Fibroblast of lung (primary cell): ENCODE measurements around the gene SPARC. TPM values are rescaled to one million over a fixed set of nuclear protein-coding genes. Genes with fewer than 3 reads are reported as not detected.

ENCODE experiments used
- DNase-seq, 2 donors: peaks; one replicate each; pipeline versions ENCODE4 v3.0.0 to v3.0.0-alpha.2; 2010; ENCODE audit warnings: low read depth in 2 of 2
- H2AFZ ChIP-seq: 2 replicates; pipeline ENCODE4 v1.5.1; 2012; ENCODE audit warnings: low read length, control low read depth, inconsistent platforms
- H3K27ac ChIP-seq: 2 replicates; pipeline ENCODE4 v1.5.1; 2011; ENCODE audit warnings: low read length, control low read depth; ENCODE audit not compliant: insufficient read depth
- H3K27me3 ChIP-seq: 2 replicates; pipeline ENCODE4 v1.5.1; 2011; ENCODE audit warnings: mild to moderate bottlenecking, low read length; ENCODE audit not compliant: control insufficient read depth, insufficient read depth
- H3K36me3 ChIP-seq: 2 replicates; pipeline ENCODE4 v1.5.1; 2011; ENCODE audit warnings: low read length; ENCODE audit not compliant: control insufficient read depth, insufficient read depth
- H3K4me1 ChIP-seq: 2 replicates; pipeline ENCODE4 v1.5.1; 2011; ENCODE audit warnings: low read length; ENCODE audit not compliant: control insufficient read depth, insufficient read depth; ENCODE audit errors: extremely low read depth
- H3K4me2 ChIP-seq: 2 replicates; pipeline ENCODE4 v1.5.1; 2011; ENCODE audit warnings: low read length, control low read depth; ENCODE audit not compliant: insufficient read depth; ENCODE audit errors: extremely low read depth
- H3K4me3 ChIP-seq, 4 experiments: fragments of 200-600 bp in 1 of 4; sonication (generic) in 1 of 4; replicated peaks in 1 of 4; 2 replicates each; pipeline ENCODE4 v1.5.1; 2011 to 2016; ENCODE audit warnings: low read length in 4 of 4, low read depth in 3 of 4, mild to moderate bottlenecking in 3 of 4, control low read depth in 2 of 4, inconsistent platforms in 1 of 4, mixed read lengths in 1 of 4; ENCODE audit not compliant: insufficient read depth in 1 of 4; ENCODE audit errors: control extremely low read depth in 1 of 4
- H3K79me2 ChIP-seq: 2 replicates; pipeline ENCODE4 v1.5.1; 2012; ENCODE audit warnings: mild to moderate bottlenecking, low read length, inconsistent platforms; ENCODE audit not compliant: control insufficient read depth, insufficient read depth
- H3K9ac ChIP-seq: 2 replicates; pipeline ENCODE4 v1.5.1; 2011; ENCODE audit warnings: mild to moderate bottlenecking, low read length, control low read depth; ENCODE audit not compliant: insufficient read depth
- H3K9me3 ChIP-seq: 2 replicates; pipeline ENCODE4 v1.5.1; 2012; ENCODE audit warnings: low read depth, low read length; ENCODE audit not compliant: control insufficient read depth, insufficient read depth
- H4K20me1 ChIP-seq: 2 replicates; pipeline ENCODE4 v1.5.1; 2011; ENCODE audit warnings: low read length; ENCODE audit not compliant: control insufficient read depth, insufficient read depth; ENCODE audit errors: extremely low read depth
- EZH2 ChIP-seq: IDR thresholded peaks from 2 replicates; pipeline ENCODE4 v1.5.1; 2012; ENCODE audit warnings: low read length, control low read depth, mild to moderate bottlenecking; ENCODE audit errors: missing control alignments
- polyA plus RNA-seq, 2 donors: library from polyadenylated mRNA; depleted of rRNA in 1 of 2; stranded (reverse) in 1 of 2; unstranded in 1 of 2; fragments of >200 nt; gene quantifications; 2 replicates each; pipeline ENCODE4 v1.2.1, GENCODE V29; 2011 to 2012; ENCODE audit warnings: missing spikeins in 1 of 2
- total RNA-seq: library from RNA; depleted of rRNA; stranded (reverse); fragments of >200 nt; gene quantifications from 2 replicates; pipeline ENCODE4 v1.2.1, GENCODE V29; 2014
- TF ChIP-seq, protein P1 (sequence below), 2 donors: IDR thresholded peaks in 1 of 2; conservative IDR thresholded peaks in 1 of 2; 1 replicate in 1 of 2; 2 replicates in 1 of 2; pipeline ENCODE4 v1.5.1; 2011 to 2012; ENCODE audit warnings: low read length in 2 of 2, control low read depth in 1 of 2, inconsistent platforms in 1 of 2, low read depth in 1 of 2, mild to moderate bottlenecking in 1 of 2

Gene SPARC
- total and polyA plus RNA-seq, 2 donors (not counting 1 experiment from before 2014, with no cell fraction given), result 408 to 6,513 TPM

GRCh38 chr5:151637676-151638075, 49.0 kb downstream of the SPARC start:
- DNase-seq, result no peak
- no peaks in the 10 kb centered on the region for H4K20me1 ChIP-seq
- no peak overlapping the region for H3K9ac ChIP-seq
- TF ChIP-seq, protein P1, sequence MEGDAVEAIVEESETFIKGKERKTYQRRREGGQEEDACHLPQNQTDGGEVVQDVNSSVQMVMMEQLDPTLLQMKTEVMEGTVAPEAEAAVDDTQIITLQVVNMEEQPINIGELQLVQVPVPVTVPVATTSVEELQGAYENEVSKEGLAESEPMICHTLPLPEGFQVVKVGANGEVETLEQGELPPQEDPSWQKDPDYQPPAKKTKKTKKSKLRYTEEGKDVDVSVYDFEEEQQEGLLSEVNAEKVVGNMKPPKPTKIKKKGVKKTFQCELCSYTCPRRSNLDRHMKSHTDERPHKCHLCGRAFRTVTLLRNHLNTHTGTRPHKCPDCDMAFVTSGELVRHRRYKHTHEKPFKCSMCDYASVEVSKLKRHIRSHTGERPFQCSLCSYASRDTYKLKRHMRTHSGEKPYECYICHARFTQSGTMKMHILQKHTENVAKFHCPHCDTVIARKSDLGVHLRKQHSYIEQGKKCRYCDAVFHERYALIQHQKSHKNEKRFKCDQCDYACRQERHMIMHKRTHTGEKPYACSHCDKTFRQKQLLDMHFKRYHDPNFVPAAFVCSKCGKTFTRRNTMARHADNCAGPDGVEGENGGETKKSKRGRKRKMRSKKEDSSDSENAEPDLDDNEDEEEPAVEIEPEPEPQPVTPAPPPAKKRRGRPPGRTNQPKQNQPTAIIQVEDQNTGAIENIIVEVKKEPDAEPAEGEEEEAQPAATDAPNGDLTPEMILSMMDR (conservative IDR thresholded peaks at IDR 0.05 in 1 of 2, IDR thresholded peaks at IDR 0.05 in 1 of 2; ENCODE audit: low read depth in 1 of 2, low read length in 2 of 2), result no peak
- TF ChIP-seq EZH2, result no peak
- H3K27me3 ChIP-seq, result peaks cover 10% of the 10 kb centered on the region
- no peak overlapping the region for H2AFZ ChIP-seq
- H3K4me3 ChIP-seq, result no peak overlapping the region
- H3K79me2 ChIP-seq, result no peaks in the 10 kb centered on the region
- no peaks in the 10 kb centered on the region for H3K36me3 ChIP-seq
- H3K4me2 ChIP-seq, result no peak overlapping the region
- no peak overlapping the region for H3K27ac ChIP-seq
- no peaks in the 10 kb centered on the region for H3K9me3 ChIP-seq
- H3K4me1 ChIP-seq, result no peaks in the 10 kb centered on the region

GRCh38 chr5:151633892-151634291, 52.8 kb downstream of the SPARC start:
- Histone ChIP-seq H3K27me3 (peaks cover 7% of the 10 kb centered on the region), H3K36me3 (no peaks in the 10 kb centered on the region), H3K9me3 (no peaks in the 10 kb centered on the region), H2AFZ (no peak overlapping the region), H3K4me2 (no peak overlapping the region), H3K79me2 (no peaks in the 10 kb centered on the region), H3K4me3 (no peak overlapping the region), H3K9ac (no peak overlapping the region), H4K20me1 (no peaks in the 10 kb centered on the region), H3K27ac (no peak overlapping the region), H3K4me1 (no peaks in the 10 kb centered on the region)
- DNase-seq, result no peak
- TF ChIP-seq, protein P1 (conservative IDR thresholded peaks at IDR 0.05 in 1 of 2, IDR thresholded peaks at IDR 0.05 in 1 of 2; ENCODE audit: low read depth in 1 of 2, low read length in 2 of 2), result no peak
- no peak for TF ChIP-seq EZH2

GRCh38 chr5:151632941-151633340, 53.8 kb downstream of the SPARC start:
- H3K36me3 ChIP-seq, result no peaks in the 10 kb centered on the region
- H3K4me1 ChIP-seq, result no peaks in the 10 kb centered on the region
- H3K9ac ChIP-seq, result no peak overlapping the region
- no peak overlapping the region for H2AFZ ChIP-seq
- H3K79me2 ChIP-seq, result no peaks in the 10 kb centered on the region
- peaks cover 7% of the 10 kb centered on the region for H3K27me3 ChIP-seq
- TF ChIP-seq, protein P1 (conservative IDR thresholded peaks at IDR 0.05 in 1 of 2, IDR thresholded peaks at IDR 0.05 in 1 of 2; ENCODE audit: low read depth in 1 of 2, low read length in 2 of 2), result no peak
- TF ChIP-seq EZH2, result no peak
- H3K4me2 ChIP-seq, result no peak overlapping the region
- no peak for DNase-seq
- no peaks in the 10 kb centered on the region for H3K9me3 ChIP-seq
- no peak overlapping the region for H3K4me3 ChIP-seq
- H4K20me1 ChIP-seq, result no peaks in the 10 kb centered on the region
- H3K27ac ChIP-seq, result no peak overlapping the region
